Measurements from ENCODE around the gene ARHGEF18. TPM values are rescaled to one million over a fixed set of nuclear protein-coding genes. Genes with fewer than 3 reads are reported as not detected.
"Not testable (repeated sequence)": the region's sequence is repeated elsewhere in the genome, so short reads cannot be mapped to it uniquely, and the experiment has no call there.

The ARHGEF18 gene
- 10 to 100 TPM; 67.8 to 86.8 (median 81.2) TPM for total RNA-seq
- long read RNA-seq, donor 1, full-length matches to known transcripts: 1 of 121 reads
- long read RNA-seq, donor 1, partial matches to known transcripts: 84 of 121 reads
- long read RNA-seq, donor 1, other reads (novel, unspliced or antisense): 36 of 121 reads
- long read RNA-seq, donor 2, full-length matches to known transcripts: 1 of 9 reads
- long read RNA-seq, donor 2, partial matches to known transcripts: 5 of 9 reads
- long read RNA-seq, donor 2, other reads (novel, unspliced or antisense): 3 of 9 reads

GRCh38 chr19:7348587-7349230 is at the start of gene ARHGEF18:
Gene ARHGEF18 (plus strand): TSS chr19:7348937. CDS start chr19:7362891, 13,954 bp downstream.
- peak in 1 of 3 donors; percentile 87 for DNase-seq
- ATAC-seq: peak; percentile 62
- Histone ChIP-seq H3K4me3 (no peak within 1 kb of the TSS), H3K9me3 (peaks cover 7% of the 10 kb centered on the region), H3K4me1 (ENCODE audit: low read depth) (peaks cover 12% of the 10 kb centered on the region), H3K36me3 (ENCODE audit: low read depth) (no peaks in the 10 kb centered on the region)
- no peak for TF ChIP-seq CTCF (IDR thresholded peaks at IDR 0.05)
- intact Hi-C loops (cut with DNase I, micrococcal nuclease): loop anchor here in 1 of 2 donors (10.0 kb wide), 1 partner anchor 204 kb away; no protein-coding TSS in a partner anchor

- H3K4me1 ChIP-seq (ENCODE audit: low read depth): peaks cover 22% of the 10 kb centered on the region
- DNase-seq (peak in 1 of 3 donors; percentile 36), ATAC-seq (peak; percentile 91)
- H3K9me3 ChIP-seq: no peaks in the 10 kb centered on the region
- no peak overlapping the region for H3K4me3 ChIP-seq
- TF ChIP-seq CTCF (IDR thresholded peaks at IDR 0.05): no peak
- intact Hi-C loops (cut with DNase I, micrococcal nuclease): no loop called here
- H3K36me3 ChIP-seq (ENCODE audit: low read depth): no peaks in the 10 kb centered on the region
Observed at GRCh38 chr19:7301525-7301924, 47.2 kb upstream of the ARHGEF18 start.

GRCh38 chr19:7303470-7303869 is 45.3 kb upstream of the ARHGEF18 start:
- TF ChIP-seq CTCF (IDR thresholded peaks at IDR 0.05): no peak
- Histone ChIP-seq H3K36me3 (ENCODE audit: low read depth) (no peaks in the 10 kb centered on the region), H3K4me3 (no peak overlapping the region), H3K9me3 (no peaks in the 10 kb centered on the region), H3K4me1 (ENCODE audit: low read depth) (peaks cover 26% of the 10 kb centered on the region)
- intact Hi-C loops (cut with DNase I, micrococcal nuclease): no loop called here
- ATAC-seq (no peak), DNase-seq (no peak)

- Histone ChIP-seq H3K4me1 (ENCODE audit: low read depth) (peaks cover 26% of the 10 kb centered on the region), H3K9me3 (no peaks in the 10 kb centered on the region), H3K4me3 (no peak overlapping the region), H3K36me3 (ENCODE audit: low read depth) (no peaks in the 10 kb centered on the region)
- ATAC-seq (peak; percentile 92), DNase-seq (peak; percentile 72 to 77 (median 77))
- no peak for TF ChIP-seq CTCF (IDR thresholded peaks at IDR 0.05)
- intact Hi-C loops (cut with DNase I, micrococcal nuclease): no loop called here
Observed at GRCh38 chr19:7304200-7304599, 44.5 kb upstream of the ARHGEF18 start.

GRCh38 chr19:7307590-7308218 is 41.0 kb upstream of the ARHGEF18 start:
- ATAC-seq (peak; percentile 58), DNase-seq (peak in 2 of 3 donors; percentile 25 to 44)
- Histone ChIP-seq H3K36me3 (ENCODE audit: low read depth) (no peaks in the 10 kb centered on the region), H3K4me1 (ENCODE audit: low read depth) (peaks cover 15% of the 10 kb centered on the region), H3K4me3 (no peak overlapping the region), H3K9me3 (no peaks in the 10 kb centered on the region)
- intact Hi-C loops (cut with DNase I, micrococcal nuclease): no loop called here
- no peak for TF ChIP-seq CTCF (IDR thresholded peaks at IDR 0.05)

- H3K36me3 ChIP-seq (ENCODE audit: low read depth); ATAC-seq; intact Hi-C loops (cut with DNase I, micrococcal nuclease); DNase-seq; H3K4me3 ChIP-seq; H3K9me3 ChIP-seq: not testable (repeated sequence)
- peaks cover 14% of the 10 kb centered on the region for H3K4me1 ChIP-seq (ENCODE audit: low read depth)
Observed at GRCh38 chr19:7308327-7308726, 40.4 kb upstream of the ARHGEF18 start.

Measured in mucosa of descending colon (tissue), 3 donors.